Measurements from ENCODE around the gene LIPI.
"Not testable (repeated sequence)": the region's sequence is repeated elsewhere in the genome, so short reads cannot be mapped to it uniquely, and the experiment has no call there.

LIPI gene

GRCh38 chr21:14095056-14095455 lies 115.7 kb downstream of the LIPI start:
- H3K27ac Mint-ChIP-seq, result no peak overlapping the region
- peaks cover 5% of the 10 kb centered on the region for H3K9me3 Mint-ChIP-seq (ENCODE audit: low read depth)
- H3K4me1 Mint-ChIP-seq (ENCODE audit: low read depth), result no peaks in the 10 kb centered on the region
- H3K27me3 Mint-ChIP-seq, result no peaks in the 10 kb centered on the region
- H3K36me3 Mint-ChIP-seq, result peaks cover 8% of the 10 kb centered on the region
- H3K4me3 Mint-ChIP-seq, result no peak overlapping the region

- no peaks in the 10 kb centered on the region for H3K27me3 Mint-ChIP-seq
- peaks cover 3% of the 10 kb centered on the region for H3K9me3 Mint-ChIP-seq (ENCODE audit: low read depth)
- peaks cover 5% of the 10 kb centered on the region for H3K36me3 Mint-ChIP-seq
- no peaks in the 10 kb centered on the region for H3K4me1 Mint-ChIP-seq (ENCODE audit: low read depth)
- no peak overlapping the region for H3K27ac Mint-ChIP-seq
- no peak overlapping the region for H3K4me3 Mint-ChIP-seq
Measured at GRCh38 chr21:14092834-14093560, 117.8 kb downstream of the LIPI start.

GRCh38 chr21:14090184-14090583 lies 120.6 kb downstream of the LIPI start:
- not testable (repeated sequence) for H3K36me3 Mint-ChIP-seq, H3K27me3 Mint-ChIP-seq

GRCh38 chr21:14088391-14088790 lies 122.4 kb downstream of the LIPI start:
- Mint-ChIP-seq H3K27me3 (no peaks in the 10 kb centered on the region), H3K4me1 (ENCODE audit: low read depth) (peaks cover 3% of the 10 kb centered on the region)

More at GRCh38 chr21:14090184-14090583, 120.6 kb downstream of the LIPI start:
- H3K27ac Mint-ChIP-seq; H3K4me1 Mint-ChIP-seq (ENCODE audit: low read depth); H3K9me3 Mint-ChIP-seq (ENCODE audit: low read depth); H3K4me3 Mint-ChIP-seq: not testable (repeated sequence)

GRCh38 chr21:14086553-14086952 lies 124.2 kb downstream of the LIPI start:
- Mint-ChIP-seq H3K27me3 (no peaks in the 10 kb centered on the region), H3K4me1 (ENCODE audit: low read depth) (peaks cover 3% of the 10 kb centered on the region), H3K36me3 (peaks cover 2% of the 10 kb centered on the region), H3K4me3 (no peak overlapping the region), H3K9me3 (ENCODE audit: low read depth) (no peaks in the 10 kb centered on the region), H3K27ac (no peak overlapping the region)

More at GRCh38 chr21:14088391-14088790, 122.4 kb downstream of the LIPI start:
- Mint-ChIP-seq H3K4me3 (no peak overlapping the region), H3K9me3 (ENCODE audit: low read depth) (no peaks in the 10 kb centered on the region), H3K27ac (no peak overlapping the region), H3K36me3 (peaks cover 2% of the 10 kb centered on the region)

GRCh38 chr21:14084701-14085100 lies 126.1 kb downstream of the LIPI start:
- H3K4me1 Mint-ChIP-seq (ENCODE audit: low read depth), result peaks cover 3% of the 10 kb centered on the region

GRCh38 chr21:14084068-14084501 lies 126.7 kb downstream of the LIPI start:
- Mint-ChIP-seq H3K4me1 (ENCODE audit: low read depth) (peaks cover 3% of the 10 kb centered on the region), H3K4me3 (no peak overlapping the region), H3K27me3 (no peaks in the 10 kb centered on the region), H3K9me3 (ENCODE audit: low read depth) (no peaks in the 10 kb centered on the region), H3K36me3 (no peaks in the 10 kb centered on the region), H3K27ac (no peak overlapping the region)

More at GRCh38 chr21:14084701-14085100, 126.1 kb downstream of the LIPI start:
- Mint-ChIP-seq H3K9me3 (ENCODE audit: low read depth) (no peaks in the 10 kb centered on the region), H3K27me3 (no peaks in the 10 kb centered on the region), H3K36me3 (no peaks in the 10 kb centered on the region), H3K4me3 (no peak overlapping the region), H3K27ac (no peak overlapping the region)

GRCh38 chr21:14080764-14081096 lies 130.0 kb downstream of the LIPI start:
- H3K27ac Mint-ChIP-seq, result no peak overlapping the region
- no peaks in the 10 kb centered on the region for H3K4me1 Mint-ChIP-seq (ENCODE audit: low read depth)
- no peak overlapping the region for H3K4me3 Mint-ChIP-seq
- H3K9me3 Mint-ChIP-seq (ENCODE audit: low read depth), result no peaks in the 10 kb centered on the region
- H3K36me3 Mint-ChIP-seq, result no peaks in the 10 kb centered on the region
- no peaks in the 10 kb centered on the region for H3K27me3 Mint-ChIP-seq

- Mint-ChIP-seq H3K9me3 (ENCODE audit: low read depth) (no peaks in the 10 kb centered on the region), H3K27ac (no peak overlapping the region), H3K27me3 (no peaks in the 10 kb centered on the region), H3K36me3 (no peaks in the 10 kb centered on the region), H3K4me3 (no peak overlapping the region), H3K4me1 (ENCODE audit: low read depth) (no peaks in the 10 kb centered on the region)
Measured at GRCh38 chr21:14080040-14080763, 130.6 kb downstream of the LIPI start.

- Mint-ChIP-seq H3K9me3 (ENCODE audit: low read depth) (no peaks in the 10 kb centered on the region), H3K27me3 (no peaks in the 10 kb centered on the region), H3K4me1 (ENCODE audit: low read depth) (no peaks in the 10 kb centered on the region), H3K27ac (no peak overlapping the region), H3K4me3 (no peak overlapping the region), H3K36me3 (no peaks in the 10 kb centered on the region)
Measured at GRCh38 chr21:14078746-14079375, 131.9 kb downstream of the LIPI start.

- Mint-ChIP-seq H3K27ac (no peak overlapping the region), H3K4me1 (ENCODE audit: low read depth) (no peaks in the 10 kb centered on the region), H3K9me3 (ENCODE audit: low read depth) (no peaks in the 10 kb centered on the region), H3K27me3 (no peaks in the 10 kb centered on the region), H3K36me3 (no peaks in the 10 kb centered on the region), H3K4me3 (no peak overlapping the region)
Measured at GRCh38 chr21:14076143-14076806, 134.5 kb downstream of the LIPI start.

- Mint-ChIP-seq H3K4me1 (ENCODE audit: low read depth) (no peaks in the 10 kb centered on the region), H3K9me3 (ENCODE audit: low read depth) (no peaks in the 10 kb centered on the region), H3K36me3 (no peaks in the 10 kb centered on the region), H3K27ac (no peak overlapping the region), H3K4me3 (no peak overlapping the region), H3K27me3 (no peaks in the 10 kb centered on the region)
Measured at GRCh38 chr21:14075346-14076142, 135.2 kb downstream of the LIPI start.

GRCh38 chr21:14074177-14074576 lies 136.6 kb downstream of the LIPI start:
- no peaks in the 10 kb centered on the region for H3K27me3 Mint-ChIP-seq
- no peaks in the 10 kb centered on the region for H3K4me1 Mint-ChIP-seq (ENCODE audit: low read depth)
- H3K27ac Mint-ChIP-seq, result no peak overlapping the region
- H3K36me3 Mint-ChIP-seq, result no peaks in the 10 kb centered on the region
- no peaks in the 10 kb centered on the region for H3K9me3 Mint-ChIP-seq (ENCODE audit: low read depth)
- no peak overlapping the region for H3K4me3 Mint-ChIP-seq

GRCh38 chr21:14073615-14074014 lies 137.1 kb downstream of the LIPI start:
- H3K27ac Mint-ChIP-seq, result no peak overlapping the region
- H3K36me3 Mint-ChIP-seq, result no peaks in the 10 kb centered on the region
- H3K9me3 Mint-ChIP-seq (ENCODE audit: low read depth), result no peaks in the 10 kb centered on the region
- no peak overlapping the region for H3K4me3 Mint-ChIP-seq
- H3K27me3 Mint-ChIP-seq, result no peaks in the 10 kb centered on the region
- H3K4me1 Mint-ChIP-seq (ENCODE audit: low read depth), result no peaks in the 10 kb centered on the region
